H1 (cell line): ENCODE results near the gene LGR4. TPM values are rescaled to one million over a fixed set of nuclear protein-coding genes. Genes with fewer than 3 reads are reported as not detected.

Experiments used
- CTCF ChIP-seq, 3 experiments: IDR thresholded peaks; 1 replicate in 2 of 3; 2 replicates in 1 of 3; pipeline versions ENCODE4 v1.5.1 to v1.6.1; 2011; ENCODE audit warnings: low read length in 3 of 3, mild to moderate bottlenecking in 3 of 3, inconsistent platforms in 2 of 3, low read depth in 1 of 3, moderate library complexity in 1 of 3; ENCODE audit not compliant: insufficient read depth in 1 of 3; ENCODE audit errors: control extremely low read depth in 1 of 3
- GABPA ChIP-seq: IDR thresholded peaks from 2 replicates; pipeline ENCODE4 v1.6.1; 2011; ENCODE audit warnings: mild to moderate bottlenecking, low read length, moderate library complexity, borderline replicate concordance; ENCODE audit not compliant: insufficient read depth
- GTF2F1 ChIP-seq: IDR thresholded peaks from 2 replicates; pipeline ENCODE4 v1.6.1; 2012; ENCODE audit warnings: low read depth, low read length, improper control_type of control experiment, borderline replicate concordance
- POLR2A ChIP-seq, 2 experiments: IDR thresholded peaks; 1 replicate in 1 of 2; 2 replicates in 1 of 2; pipeline ENCODE4 v1.6.1; 2011; ENCODE audit warnings: low read depth in 2 of 2, low read length in 2 of 2, mild to moderate bottlenecking in 2 of 2; ENCODE audit errors: control extremely low read depth in 1 of 2
- RBBP5 ChIP-seq: IDR thresholded peaks from 2 replicates; pipeline ENCODE4 v1.7.1; 2012; ENCODE audit warnings: low read depth, mild to moderate bottlenecking, inconsistent platforms, low read length, moderate library complexity, borderline replicate concordance
- polyA plus RNA-seq, 7 experiments: library from polyadenylated mRNA; depleted of rRNA in 3 of 7; stranded (reverse) in 5 of 7; unstranded in 2 of 7; fragments of >200 nt in 5 of 7; fragments of 200-250 nt in 2 of 7; gene quantifications; 1 replicate in 5 of 7; 2 replicates in 1 of 7; 4 replicates in 1 of 7; pipeline versions ENCODE4 v1.2.1 to v1.2.3, GENCODE V29; 2011 to 2013; ENCODE audit warnings: missing spikeins in 2 of 7, mixed read lengths in 2 of 7
- total RNA-seq: library from RNA; stranded (reverse); fragmentation: NEBNext Ultra II Directional; extraction: Animal tissue kit (Norgen Biotek cat#: 25700); gene quantifications from 2 replicates; pipeline ENCODE4 v1.2.1, GENCODE V29; 2021

LGR4 gene
- total and polyA plus RNA-seq, 2 of the 8 experiments (the other 6 are each of a cell fraction or from before 2014, with no cell fraction given): 26.6 to 61.7 TPM

- TF ChIP-seq GABPA (no peak), RBBP5 (no peak), POLR2A (IDR thresholded peaks at IDR 0.05; ENCODE audit: control extremely low read depth in 1 of 2, low read depth in 2 of 2, low read length in 2 of 2) (no peak), GTF2F1 (no peak), CTCF (IDR thresholded peaks at IDR 0.05; ENCODE audit: control extremely low read depth in 1 of 3, insufficient read depth in 1 of 3, low read depth in 1 of 3, low read length in 3 of 3) (no peak)
Observed at GRCh38 chr11:27443227-27443626, 29.4 kb downstream of the LGR4 start (continued).
